ENCODE measurements around the gene ASTN2. TPM values are rescaled to one million over a fixed set of nuclear protein-coding genes. Genes with fewer than 3 reads are reported as not detected.

The ASTN2 gene
- total and polyA plus RNA-seq, 3 donors from 2014 or later, result 55.7 to 157 (median 117) TPM

- Histone ChIP-seq H3K27ac (no peak overlapping the region), H3K4me1 (no peaks in the 10 kb centered on the region), H3K9me3 (no peaks in the 10 kb centered on the region), H3K36me3 (ENCODE audit: low read depth, missing control alignments) (no peaks in the 10 kb centered on the region), H3K27me3 (no peaks in the 10 kb centered on the region), H3K4me3 (no peak overlapping the region)
- intact Hi-C loops (cut with DNase I; ENCODE audit: low total_unique reads), result no loop called here
- no peak for DNase-seq
- WGBS, 2 donors, result 93 to 95% methylated on average over 1 of the region's 1 CpG
- TF ChIP-seq POLR2A (IDR thresholded peaks at IDR 0.05), result no peak
- TF ChIP-seq, protein P1, sequence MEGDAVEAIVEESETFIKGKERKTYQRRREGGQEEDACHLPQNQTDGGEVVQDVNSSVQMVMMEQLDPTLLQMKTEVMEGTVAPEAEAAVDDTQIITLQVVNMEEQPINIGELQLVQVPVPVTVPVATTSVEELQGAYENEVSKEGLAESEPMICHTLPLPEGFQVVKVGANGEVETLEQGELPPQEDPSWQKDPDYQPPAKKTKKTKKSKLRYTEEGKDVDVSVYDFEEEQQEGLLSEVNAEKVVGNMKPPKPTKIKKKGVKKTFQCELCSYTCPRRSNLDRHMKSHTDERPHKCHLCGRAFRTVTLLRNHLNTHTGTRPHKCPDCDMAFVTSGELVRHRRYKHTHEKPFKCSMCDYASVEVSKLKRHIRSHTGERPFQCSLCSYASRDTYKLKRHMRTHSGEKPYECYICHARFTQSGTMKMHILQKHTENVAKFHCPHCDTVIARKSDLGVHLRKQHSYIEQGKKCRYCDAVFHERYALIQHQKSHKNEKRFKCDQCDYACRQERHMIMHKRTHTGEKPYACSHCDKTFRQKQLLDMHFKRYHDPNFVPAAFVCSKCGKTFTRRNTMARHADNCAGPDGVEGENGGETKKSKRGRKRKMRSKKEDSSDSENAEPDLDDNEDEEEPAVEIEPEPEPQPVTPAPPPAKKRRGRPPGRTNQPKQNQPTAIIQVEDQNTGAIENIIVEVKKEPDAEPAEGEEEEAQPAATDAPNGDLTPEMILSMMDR (IDR thresholded peaks at IDR 0.05), result no peak
Observed at GRCh38 chr9:117104206-117104605, 310.7 kb downstream of the ASTN2 start.

GRCh38 chr9:117103438-117104110 lies 311.3 kb downstream of the ASTN2 start:
- Histone ChIP-seq H3K4me3 (no peak overlapping the region), H3K27me3 (no peaks in the 10 kb centered on the region), H3K36me3 (ENCODE audit: low read depth, missing control alignments) (no peaks in the 10 kb centered on the region), H3K9me3 (no peaks in the 10 kb centered on the region), H3K27ac (no peak overlapping the region), H3K4me1 (no peaks in the 10 kb centered on the region)
- WGBS, 2 donors, result 80 to 82% methylated on average over 3 of the region's 3 CpGs
- no peak for TF ChIP-seq POLR2A (IDR thresholded peaks at IDR 0.05)
- TF ChIP-seq, protein P1 (IDR thresholded peaks at IDR 0.05), result no peak
- intact Hi-C loops (cut with DNase I; ENCODE audit: low total_unique reads), result no loop called here
- DNase-seq, result no peak

DNA sequence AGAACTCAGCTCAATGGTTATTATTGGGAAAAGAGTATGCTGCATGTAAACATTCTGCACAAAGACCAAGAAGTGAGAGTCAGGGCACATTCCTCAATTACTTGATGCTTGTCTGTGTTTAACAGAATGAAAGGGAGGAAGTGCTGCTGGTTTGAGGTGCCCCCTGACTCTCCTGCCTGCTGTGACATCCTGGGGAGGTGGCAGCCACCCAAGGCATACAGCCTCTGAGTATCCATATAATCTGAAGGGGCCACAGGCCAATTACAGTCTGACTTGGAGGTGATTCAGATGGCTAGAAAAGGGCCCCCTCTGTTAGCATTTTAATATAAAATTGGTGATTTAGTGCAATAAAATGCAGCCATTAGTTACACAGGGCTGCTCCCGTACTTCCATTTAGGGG lies 313.8 kb downstream of the ASTN2 start:
- Histone ChIP-seq H3K36me3 (ENCODE audit: low read depth, missing control alignments) (no peaks in the 10 kb centered on the region), H3K27me3 (no peaks in the 10 kb centered on the region), H3K4me3 (no peak overlapping the region), H3K9me3 (no peaks in the 10 kb centered on the region), H3K27ac (no peak overlapping the region), H3K4me1 (no peaks in the 10 kb centered on the region)
- intact Hi-C loops (cut with DNase I; ENCODE audit: low total_unique reads), result no loop called here
- WGBS, 2 donors, result 73 to 86% methylated on average over 1 of the region's 1 CpG
- no peak for DNase-seq
- no peak for TF ChIP-seq POLR2A (IDR thresholded peaks at IDR 0.05)
- TF ChIP-seq, protein P1 (IDR thresholded peaks at IDR 0.05), result no peak

DNA sequence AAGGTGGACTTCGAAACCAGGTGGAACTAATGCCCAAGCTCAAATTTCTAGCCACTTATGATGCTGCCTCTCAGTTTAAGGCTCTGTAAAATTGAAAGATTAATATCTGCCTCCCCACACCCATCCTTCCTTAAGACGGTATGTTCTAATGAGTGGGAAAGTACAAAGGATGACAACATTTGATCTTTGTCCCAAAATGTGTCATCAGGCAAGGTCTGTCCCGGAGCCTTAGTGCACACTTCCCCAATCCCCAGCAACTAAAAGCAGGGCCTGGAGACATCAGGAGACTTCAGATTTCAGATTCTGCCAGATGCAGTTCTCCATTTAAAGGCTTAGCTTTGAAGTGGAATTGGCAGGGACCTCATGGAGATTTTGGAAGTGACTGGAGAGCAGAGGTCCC lies 316.5 kb downstream of the ASTN2 start:
- Histone ChIP-seq H3K4me1 (no peaks in the 10 kb centered on the region), H3K36me3 (ENCODE audit: low read depth, missing control alignments) (no peaks in the 10 kb centered on the region), H3K27me3 (no peaks in the 10 kb centered on the region), H3K27ac (no peak overlapping the region), H3K4me3 (no peak overlapping the region), H3K9me3 (no peaks in the 10 kb centered on the region)
- intact Hi-C loops (cut with DNase I; ENCODE audit: low total_unique reads), result no loop called here
- no peak for TF ChIP-seq POLR2A (IDR thresholded peaks at IDR 0.05)
- TF ChIP-seq, protein P1 (IDR thresholded peaks at IDR 0.05), result no peak
- no peak for DNase-seq
- WGBS, 2 donors, result 78 to 80% methylated on average over 3 of the region's 3 CpGs

GRCh38 chr9:117097761-117098160 lies 317.1 kb downstream of the ASTN2 start:
- Histone ChIP-seq H3K4me3 (no peak overlapping the region), H3K27me3 (no peaks in the 10 kb centered on the region), H3K36me3 (ENCODE audit: low read depth, missing control alignments) (no peaks in the 10 kb centered on the region), H3K9me3 (no peaks in the 10 kb centered on the region), H3K27ac (no peak overlapping the region), H3K4me1 (no peaks in the 10 kb centered on the region)
- intact Hi-C loops (cut with DNase I; ENCODE audit: low total_unique reads), result no loop called here
- 89 to 91% methylated on average over 3 of the region's 3 CpGs for WGBS, 2 donors
- TF ChIP-seq, protein P1 (IDR thresholded peaks at IDR 0.05), result no peak
- DNase-seq, result no peak

All from testis (tissue), 3 donors.